WERI-Rb-1 (cell line): Measurements from ENCODE around the gene AARS2.

ENCODE experiments used
- DNase-seq: peaks from one replicate; pipeline ENCODE4 v3.0.0-alpha.2; 2020
- H3K27ac ChIP-seq: fragments of 250-450 bp; sonication (Bioruptor Pico); 2 replicates; pipeline ENCODE4 v1.5.1; 2020; ENCODE audit warnings: mild to moderate bottlenecking, moderate library complexity
- H3K27me3 ChIP-seq: fragments of 250-450 bp; sonication (Bioruptor Pico); 2 replicates; pipeline ENCODE4 v1.5.1; 2021; ENCODE audit warnings: mild to moderate bottlenecking, low read depth, moderate library complexity; ENCODE audit not compliant: insufficient read depth, severe bottlenecking
- H3K36me3 ChIP-seq: fragments of 250-450 bp; sonication (Bioruptor Pico); 2 replicates; pipeline ENCODE4 v1.5.1; 2020; ENCODE audit warnings: mild to moderate bottlenecking, moderate library complexity
- H3K4me3 ChIP-seq: 2 replicates; pipeline ENCODE4 v1.5.1; 2011; ENCODE audit warnings: low read depth, mild to moderate bottlenecking, control low read depth, low read length
- H3K9me3 ChIP-seq: fragments of 250-450 bp; sonication (Bioruptor Pico); 2 replicates; pipeline ENCODE4 v1.5.1; 2021; ENCODE audit warnings: mild to moderate bottlenecking, moderate library complexity; ENCODE audit not compliant: severe bottlenecking
- CTCF ChIP-seq: IDR thresholded peaks from 2 replicates; pipeline ENCODE4 v1.5.1; 2011; ENCODE audit warnings: low read depth, mild to moderate bottlenecking, control low read depth, inconsistent platforms, low read length

AARS2 gene

GRCh38 chr6:44258921-44259320, 54.2 kb downstream of the AARS2 start:
- Histone ChIP-seq H3K36me3 (peaks cover 49% of the 10 kb centered on the region), H3K9me3 (no peaks in the 10 kb centered on the region), H3K27me3 (no peaks in the 10 kb centered on the region), H3K4me3 (no peak overlapping the region), H3K27ac (no peak overlapping the region)
- DNase-seq = no peak
- no peak for TF ChIP-seq CTCF

GRCh38 chr6:44258325-44258863, 54.8 kb downstream of the AARS2 start:
- H3K4me3 ChIP-seq = no peak overlapping the region
- peaks cover 54% of the 10 kb centered on the region for H3K36me3 ChIP-seq
- no peaks in the 10 kb centered on the region for H3K27me3 ChIP-seq
- no peak for DNase-seq
- peak overlapping the region; percentile 87; the same call in 1 of the 2 replicates for H3K27ac ChIP-seq
- no peaks in the 10 kb centered on the region for H3K9me3 ChIP-seq
- TF ChIP-seq CTCF = no peak

DNA sequence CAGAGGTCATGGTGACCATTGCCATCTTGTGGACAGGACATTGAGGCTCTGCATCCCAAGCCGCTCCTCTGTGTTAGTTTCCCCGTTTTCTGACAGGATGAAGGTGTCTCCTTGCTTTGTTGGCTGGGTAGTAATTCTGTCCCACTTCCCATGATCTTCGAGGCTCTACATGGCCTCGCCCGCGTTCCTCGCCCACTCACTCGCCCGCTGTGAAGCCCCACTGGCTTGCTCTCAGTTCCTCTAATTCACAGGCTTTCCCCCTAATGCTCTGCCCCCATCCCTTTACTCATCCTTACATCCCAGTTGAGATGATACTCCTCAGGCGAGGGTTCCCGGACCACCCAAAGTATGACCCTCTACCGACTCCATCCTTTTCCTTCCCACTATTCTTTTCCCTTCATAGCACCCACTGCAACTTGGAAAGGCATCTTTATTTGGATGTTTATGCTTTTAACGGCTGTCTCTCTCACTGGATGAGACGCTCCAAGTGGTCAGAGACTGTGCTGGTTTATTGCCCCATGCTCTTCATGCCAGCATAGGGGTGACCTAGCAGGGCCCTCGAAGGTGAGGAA, 55.3 kb downstream of the AARS2 start:
- Histone ChIP-seq H3K4me3 (peak overlapping the region; percentile 18), H3K9me3 (no peaks in the 10 kb centered on the region), H3K27me3 (no peaks in the 10 kb centered on the region), H3K27ac (peak overlapping the region; percentile 87), H3K36me3 (peaks cover 60% of the 10 kb centered on the region)
- TF ChIP-seq CTCF = no peak
- no peak for DNase-seq

GRCh38 chr6:44257025-44257752, 56.0 kb downstream of the AARS2 start, which contains the start of gene SLC35B2:
Gene SLC35B2, minus strand, starts transcription at chr6:44257528. Its CDS starts 118 bp downstream, at chr6:44257410.
- peak within 1 kb of the TSS; percentile 87 for H3K27ac ChIP-seq
- DNase-seq = peak; percentile 91
- H3K9me3 ChIP-seq = no peaks in the 10 kb centered on the region
- H3K27me3 ChIP-seq = no peaks in the 10 kb centered on the region
- peak within 1 kb of the TSS; percentile 74 for H3K4me3 ChIP-seq
- TF ChIP-seq CTCF = peak; percentile 74
- peaks cover 66% of the 10 kb centered on the region for H3K36me3 ChIP-seq

DNA sequence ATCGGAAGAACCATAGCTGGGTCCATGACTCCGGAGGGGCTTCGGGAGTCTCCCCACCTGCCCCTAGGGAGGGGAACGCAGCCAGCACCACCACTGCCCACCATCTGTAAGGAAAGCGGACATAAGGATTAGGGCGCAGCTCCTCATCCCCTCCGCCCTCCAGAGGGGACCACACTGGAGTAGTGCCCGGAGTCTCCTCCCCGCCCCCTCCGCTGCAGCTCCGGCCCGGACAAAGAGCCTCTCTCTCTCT, 56.4 kb downstream of the AARS2 start:
- H3K36me3 ChIP-seq = peaks cover 71% of the 10 kb centered on the region
- TF ChIP-seq CTCF = no peak
- no peaks in the 10 kb centered on the region for H3K27me3 ChIP-seq
- H3K4me3 ChIP-seq = peak overlapping the region; percentile 74
- DNase-seq = no peak
- no peaks in the 10 kb centered on the region for H3K9me3 ChIP-seq
- H3K27ac ChIP-seq = peak overlapping the region; percentile 87
